ENCODE measurements around the gene KIR3DL3.
"Not testable (repeated sequence)": the region's sequence is repeated elsewhere in the genome, so short reads cannot be mapped to it uniquely, and the experiment has no call there.

GRCh38 chr19:54756204-54757110 lies 32.2 kb downstream of the KIR3DL3 start:
- TF ChIP-seq, protein P1, sequence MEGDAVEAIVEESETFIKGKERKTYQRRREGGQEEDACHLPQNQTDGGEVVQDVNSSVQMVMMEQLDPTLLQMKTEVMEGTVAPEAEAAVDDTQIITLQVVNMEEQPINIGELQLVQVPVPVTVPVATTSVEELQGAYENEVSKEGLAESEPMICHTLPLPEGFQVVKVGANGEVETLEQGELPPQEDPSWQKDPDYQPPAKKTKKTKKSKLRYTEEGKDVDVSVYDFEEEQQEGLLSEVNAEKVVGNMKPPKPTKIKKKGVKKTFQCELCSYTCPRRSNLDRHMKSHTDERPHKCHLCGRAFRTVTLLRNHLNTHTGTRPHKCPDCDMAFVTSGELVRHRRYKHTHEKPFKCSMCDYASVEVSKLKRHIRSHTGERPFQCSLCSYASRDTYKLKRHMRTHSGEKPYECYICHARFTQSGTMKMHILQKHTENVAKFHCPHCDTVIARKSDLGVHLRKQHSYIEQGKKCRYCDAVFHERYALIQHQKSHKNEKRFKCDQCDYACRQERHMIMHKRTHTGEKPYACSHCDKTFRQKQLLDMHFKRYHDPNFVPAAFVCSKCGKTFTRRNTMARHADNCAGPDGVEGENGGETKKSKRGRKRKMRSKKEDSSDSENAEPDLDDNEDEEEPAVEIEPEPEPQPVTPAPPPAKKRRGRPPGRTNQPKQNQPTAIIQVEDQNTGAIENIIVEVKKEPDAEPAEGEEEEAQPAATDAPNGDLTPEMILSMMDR (IDR thresholded peaks at IDR 0.05), result not testable (repeated sequence)
- not testable (repeated sequence) for TF ChIP-seq POLR2AphosphoS5 (IDR thresholded peaks at IDR 0.05); POLR2A (IDR thresholded peaks at IDR 0.05; ENCODE audit: low read depth)

Data from esophagus muscularis mucosa (tissue), 3 donors.